Measurements from ENCODE around the gene TP53I13.

TP53I13 gene

DNA sequence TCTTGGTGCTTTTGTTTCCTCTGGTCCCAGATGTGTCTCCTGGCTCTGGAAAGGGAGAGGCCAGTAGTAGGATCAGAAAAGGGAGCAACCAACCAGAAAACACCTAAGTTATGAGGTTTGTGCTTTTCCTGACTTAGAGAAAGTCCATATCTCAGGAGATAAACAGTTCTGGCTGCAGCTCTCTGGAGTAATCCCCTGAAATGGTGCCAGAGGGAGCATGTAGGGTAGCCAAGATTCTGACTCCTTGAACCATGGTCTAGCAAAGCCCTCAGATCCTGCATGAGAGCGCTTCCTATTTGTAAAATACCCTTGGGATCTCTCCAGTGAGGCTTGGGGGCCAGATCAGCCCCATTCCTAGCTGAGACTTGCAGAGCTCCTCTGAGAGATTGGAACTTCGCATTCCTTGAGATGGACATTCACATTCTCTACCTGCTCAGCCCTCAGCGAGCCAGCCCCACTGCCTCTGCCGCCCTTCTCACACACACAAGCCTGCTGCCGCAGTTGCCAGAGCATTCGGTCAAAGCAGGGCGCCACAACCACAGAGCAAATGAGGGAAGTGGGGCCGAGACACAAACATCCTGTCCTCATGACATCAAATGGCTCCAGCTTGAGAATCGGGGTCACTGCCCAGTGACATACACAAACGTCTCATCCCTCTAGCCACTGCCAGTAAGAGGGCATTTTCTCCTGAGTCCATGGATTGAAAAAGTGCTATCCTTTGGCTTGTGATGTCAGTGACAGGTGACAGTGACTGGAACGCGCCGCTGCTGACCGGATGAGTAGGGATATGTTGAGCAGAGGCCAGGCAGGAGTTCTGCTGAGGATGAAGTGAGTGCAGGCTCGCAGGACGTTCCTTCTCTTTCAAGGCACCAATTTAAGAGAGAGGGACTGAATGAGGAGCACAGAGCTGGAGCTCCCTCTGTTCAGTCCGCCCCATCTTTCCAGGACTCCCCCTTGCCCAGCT is 6.7 kb upstream of the TP53I13 start:
- Mint-ChIP-seq H3K4me3 (peak overlapping the region; percentile 63), H3K9me3 (no peaks in the 10 kb centered on the region), H3K27me3 (no peaks in the 10 kb centered on the region), H3K36me3 (peaks cover 3% of the 10 kb centered on the region), H3K4me1 (peaks cover 53% of the 10 kb centered on the region), H3K27ac (peak overlapping the region; percentile 93)
- ATAC-seq (ENCODE audit: low read depth) (peak; percentile 35), DNase-seq (ENCODE audit: low spot score in 2 of 2) (peak in 1 of 2 donors; percentile 45)

GRCh38 chr17:29562615-29563014 is 5.9 kb upstream of the TP53I13 start:
- H3K4me3 Mint-ChIP-seq = peak overlapping the region; percentile 28
- H3K9me3 Mint-ChIP-seq = no peaks in the 10 kb centered on the region
- no peaks in the 10 kb centered on the region for H3K27me3 Mint-ChIP-seq
- H3K4me1 Mint-ChIP-seq = peaks cover 45% of the 10 kb centered on the region
- DNase-seq (ENCODE audit: low spot score in 2 of 2) = no peak
- no peak for ATAC-seq (ENCODE audit: low read depth)
- peak overlapping the region; percentile 93 for H3K27ac Mint-ChIP-seq
- H3K36me3 Mint-ChIP-seq = peaks cover 3% of the 10 kb centered on the region

DNA sequence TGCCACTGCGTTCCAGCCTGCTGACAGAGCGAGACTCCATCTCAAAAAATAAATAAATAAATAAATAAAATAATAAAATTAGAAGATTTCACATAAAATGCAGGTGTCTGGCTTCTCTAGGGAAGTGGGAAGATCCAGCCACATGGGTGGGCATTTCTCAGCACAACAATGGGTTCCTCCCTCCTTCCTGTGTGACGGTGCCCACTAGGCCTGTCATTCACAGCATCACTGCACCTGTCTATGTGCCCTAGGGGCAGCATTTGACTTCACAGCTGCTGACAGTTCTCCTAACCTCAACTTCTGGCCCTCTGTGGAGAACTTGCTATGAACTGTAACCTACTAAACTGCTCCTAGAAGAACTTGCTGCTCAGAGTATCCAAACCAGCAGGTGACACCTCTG is 4.7 kb upstream of the TP53I13 start:
- Mint-ChIP-seq H3K4me1 (peaks cover 39% of the 10 kb centered on the region), H3K4me3 (peak overlapping the region; percentile 18), H3K36me3 (peaks cover 3% of the 10 kb centered on the region), H3K27me3 (no peaks in the 10 kb centered on the region), H3K27ac (peak overlapping the region; percentile 73), H3K9me3 (no peaks in the 10 kb centered on the region)
- DNase-seq (ENCODE audit: low spot score in 2 of 2) = peak; percentile 38 to 41
- ATAC-seq (ENCODE audit: low read depth) = peak; percentile 34

- ATAC-seq (ENCODE audit: low read depth) (peak; percentile 6), DNase-seq (ENCODE audit: low spot score in 2 of 2) (no peak)
- Mint-ChIP-seq H3K27me3 (no peaks in the 10 kb centered on the region), H3K4me1 (peaks cover 32% of the 10 kb centered on the region), H3K36me3 (peaks cover 3% of the 10 kb centered on the region), H3K4me3 (peak overlapping the region; percentile 95), H3K9me3 (no peaks in the 10 kb centered on the region), H3K27ac (peak overlapping the region; percentile 84)
These were observed 2.6 kb upstream of the TP53I13 start for GRCh38 chr17:29565643-29566472.

DNA sequence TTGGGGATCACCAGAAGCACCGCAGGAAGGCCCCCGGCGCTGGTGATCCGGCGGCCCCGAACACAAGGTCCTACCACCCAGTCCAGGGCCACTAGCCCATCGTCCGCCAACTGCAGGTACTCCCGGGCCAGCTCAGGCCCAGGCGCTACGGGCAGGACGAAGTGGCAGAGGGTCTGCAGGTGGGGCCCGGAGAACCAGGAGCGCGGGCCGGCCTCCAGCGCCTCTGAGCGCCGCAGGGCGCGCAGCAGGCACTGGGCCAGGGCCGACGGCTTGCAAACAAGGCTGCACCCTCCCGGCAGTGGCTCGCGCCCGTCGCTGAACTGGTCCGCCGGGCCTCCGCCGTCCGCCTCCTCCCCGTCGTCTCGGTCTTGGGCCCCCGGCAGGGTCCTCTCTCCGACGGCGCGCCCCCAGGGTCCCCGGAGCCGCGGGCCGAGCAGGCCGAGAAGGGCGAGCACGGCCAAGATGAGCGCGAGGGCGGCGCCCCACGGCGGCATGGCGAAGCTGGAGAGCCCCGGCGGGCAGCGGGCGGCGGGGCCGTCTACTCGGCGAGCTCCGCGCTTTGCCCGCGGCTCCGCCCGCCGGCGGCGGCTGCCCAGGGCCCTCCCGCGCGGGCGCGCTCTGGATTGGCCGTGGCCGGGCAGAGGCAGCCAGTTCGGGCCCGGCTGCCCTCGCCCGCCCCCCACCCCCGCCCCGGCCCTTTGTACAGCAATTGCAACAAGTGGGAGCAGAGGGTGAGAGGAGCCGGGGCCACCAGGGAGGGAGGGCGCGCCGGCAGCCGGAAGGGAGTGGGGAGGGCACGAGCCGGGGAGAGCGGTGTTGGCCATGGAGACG is 1.8 kb upstream of the TP53I13 start, which contains the start of gene ABHD15:
Gene ABHD15, minus strand, starts transcription at position 565 of the 831 bp plus-strand sequence. Its CDS starts 71 bp downstream, at position 494.
- Mint-ChIP-seq H3K9me3 (no peaks in the 10 kb centered on the region), H3K27me3 (no peaks in the 10 kb centered on the region), H3K4me1 (peaks cover 31% of the 10 kb centered on the region), H3K4me3 (peak within 1 kb of the TSS; percentile 97), H3K27ac (peak within 1 kb of the TSS; percentile 91), H3K36me3 (peaks cover 3% of the 10 kb centered on the region)
- DNase-seq (ENCODE audit: low spot score in 2 of 2) (peak; percentile 54 to 76), ATAC-seq (ENCODE audit: low read depth) (peak; percentile 21)

DNA sequence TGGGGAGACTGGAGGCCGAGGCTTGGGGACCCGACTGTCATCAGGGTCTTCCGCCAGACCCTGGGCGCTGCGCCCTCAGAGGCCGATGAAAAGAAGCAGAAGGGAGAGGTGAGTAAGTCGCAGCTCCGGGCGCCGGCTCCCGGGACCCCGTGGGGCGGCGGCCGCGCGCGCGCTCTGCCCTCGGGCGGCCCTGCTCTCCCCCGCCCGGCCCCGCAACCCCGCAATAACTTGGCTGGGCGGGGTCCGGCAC is 1.3 kb upstream of the TP53I13 start:
- DNase-seq (ENCODE audit: low spot score in 2 of 2) (no peak), ATAC-seq (ENCODE audit: low read depth) (peak; percentile 9)
- Mint-ChIP-seq H3K27ac (peak overlapping the region; percentile 91), H3K27me3 (no peaks in the 10 kb centered on the region), H3K4me3 (peak overlapping the region; percentile 97), H3K9me3 (no peaks in the 10 kb centered on the region), H3K36me3 (no peaks in the 10 kb centered on the region), H3K4me1 (peaks cover 26% of the 10 kb centered on the region)

DNA sequence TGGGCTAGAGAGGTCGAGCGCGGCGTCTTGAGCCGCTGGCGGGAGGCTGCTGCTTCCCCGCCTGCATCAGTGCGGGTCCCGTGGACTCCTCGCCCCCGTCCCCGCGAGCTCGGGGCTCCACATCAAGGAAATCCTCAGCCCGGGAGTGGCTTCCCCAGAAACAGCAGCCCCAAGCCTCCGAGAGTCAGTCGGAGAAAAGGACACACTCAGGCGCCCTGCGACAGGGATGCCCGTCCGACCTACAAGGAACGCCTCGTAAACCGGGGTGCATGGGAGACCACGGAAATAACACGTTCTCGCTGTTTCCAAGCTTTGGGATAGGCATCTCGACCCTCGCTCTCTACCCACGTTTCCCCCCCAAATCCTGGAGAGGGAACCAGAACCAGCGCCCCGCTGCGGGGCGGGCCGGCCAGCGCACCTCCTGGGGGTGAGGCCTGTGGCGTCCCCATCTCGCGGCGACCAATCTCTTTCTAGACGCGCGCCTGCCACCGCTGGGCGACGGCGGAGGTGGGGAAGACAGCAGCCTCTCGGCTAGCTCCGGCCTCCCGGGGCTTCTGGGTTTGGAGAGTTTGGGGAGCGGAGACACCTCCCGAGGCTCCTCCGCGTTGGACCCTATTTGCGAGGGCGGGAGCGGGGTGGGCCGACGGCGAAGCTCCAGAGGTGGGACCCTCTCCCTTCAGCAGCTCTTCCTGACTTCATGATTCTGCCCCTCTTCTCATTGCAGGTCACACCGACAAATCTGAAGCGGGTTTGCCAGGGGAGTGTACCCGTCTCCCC is 759 bp upstream of the TP53I13 start:
- no peaks in the 10 kb centered on the region for H3K9me3 Mint-ChIP-seq
- H3K4me1 Mint-ChIP-seq = peaks cover 23% of the 10 kb centered on the region
- peak overlapping the region; percentile 97 for H3K4me3 Mint-ChIP-seq
- ATAC-seq (ENCODE audit: low read depth) (peak; percentile 67), DNase-seq (ENCODE audit: low spot score in 2 of 2) (peak; percentile 73 to 77)
- H3K36me3 Mint-ChIP-seq = no peaks in the 10 kb centered on the region
- H3K27ac Mint-ChIP-seq = peak overlapping the region; percentile 91
- no peaks in the 10 kb centered on the region for H3K27me3 Mint-ChIP-seq

DNA sequence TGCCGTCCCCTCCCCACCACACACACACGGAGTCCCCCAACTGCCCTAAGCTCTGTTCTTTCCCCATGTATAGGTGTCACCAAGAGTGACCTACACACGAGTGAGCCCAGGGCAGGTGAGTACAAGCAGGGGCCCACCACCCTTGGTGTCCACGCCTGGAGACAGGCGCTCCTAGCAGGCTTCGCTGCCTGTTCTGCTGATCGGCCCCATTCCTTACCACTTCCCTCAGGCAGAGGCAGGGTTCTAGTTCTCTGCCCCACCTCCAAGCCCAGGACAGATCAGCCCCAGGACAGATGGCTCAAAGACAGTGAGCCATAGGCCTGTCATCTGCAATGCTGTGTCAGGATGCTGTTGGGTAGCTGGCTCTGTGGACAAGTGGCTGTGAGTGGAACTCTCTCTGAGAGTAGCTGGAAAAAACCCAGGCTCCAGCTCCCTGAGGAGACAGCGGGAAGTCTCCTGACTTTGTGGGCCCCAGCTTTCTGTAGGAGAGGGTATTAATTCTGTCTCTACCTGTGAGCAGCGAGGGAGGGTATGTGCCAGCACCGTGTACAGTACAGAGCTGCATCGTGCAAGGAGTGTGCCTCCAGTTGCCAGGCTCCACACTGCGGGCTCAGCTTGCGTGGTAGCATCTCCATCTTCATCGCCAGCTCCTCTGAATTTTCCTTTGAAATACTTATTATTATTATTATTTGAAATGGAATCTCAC is 897 bp downstream of the TP53I13 start:
- Mint-ChIP-seq H3K27ac (peak overlapping the region; percentile 91), H3K36me3 (peaks cover 2% of the 10 kb centered on the region), H3K9me3 (no peaks in the 10 kb centered on the region), H3K4me1 (peaks cover 15% of the 10 kb centered on the region), H3K27me3 (no peaks in the 10 kb centered on the region), H3K4me3 (peak overlapping the region; percentile 79)
- DNase-seq (ENCODE audit: low spot score in 2 of 2) = peak in 1 of 2 donors; percentile 16
- no peak for ATAC-seq (ENCODE audit: low read depth)

DNA sequence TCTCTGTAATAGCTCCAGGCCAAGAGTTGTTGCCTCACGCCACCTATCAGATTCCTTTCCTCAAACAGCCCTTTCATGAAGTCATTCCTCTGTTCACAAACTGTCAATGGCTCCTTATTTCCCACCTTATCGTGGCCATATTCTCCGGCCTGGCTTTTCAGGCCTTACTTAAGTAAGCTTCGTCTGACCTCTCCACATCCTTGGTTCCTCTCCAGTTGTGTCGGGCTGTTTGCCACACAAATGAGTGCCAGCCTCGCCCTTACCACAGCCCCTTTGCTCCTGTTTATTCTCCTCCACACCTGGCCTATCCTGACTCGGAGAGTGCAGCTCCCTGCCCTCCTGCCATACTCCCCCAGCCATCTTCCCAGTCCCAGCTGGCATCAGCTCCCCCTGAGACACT is 2.0 kb downstream of the TP53I13 start:
- ATAC-seq (ENCODE audit: low read depth) (no peak), DNase-seq (ENCODE audit: low spot score in 2 of 2) (no peak)
- peak overlapping the region; percentile 66 for H3K4me3 Mint-ChIP-seq
- H3K27me3 Mint-ChIP-seq = no peaks in the 10 kb centered on the region
- peaks cover 20% of the 10 kb centered on the region for H3K4me1 Mint-ChIP-seq
- H3K27ac Mint-ChIP-seq = peak overlapping the region; percentile 15
- peaks cover 5% of the 10 kb centered on the region for H3K36me3 Mint-ChIP-seq
- H3K9me3 Mint-ChIP-seq = no peaks in the 10 kb centered on the region

GRCh38 chr17:29571486-29571882 is 3.0 kb downstream of the TP53I13 start:
- DNase-seq (ENCODE audit: low spot score in 2 of 2) = no peak
- no peaks in the 10 kb centered on the region for H3K27me3 Mint-ChIP-seq
- H3K27ac Mint-ChIP-seq = no peak overlapping the region
- H3K4me1 Mint-ChIP-seq = peaks cover 19% of the 10 kb centered on the region
- H3K9me3 Mint-ChIP-seq = no peaks in the 10 kb centered on the region
- ATAC-seq (ENCODE audit: low read depth) = no peak
- no peak overlapping the region for H3K4me3 Mint-ChIP-seq
- H3K36me3 Mint-ChIP-seq = peaks cover 5% of the 10 kb centered on the region

DNA sequence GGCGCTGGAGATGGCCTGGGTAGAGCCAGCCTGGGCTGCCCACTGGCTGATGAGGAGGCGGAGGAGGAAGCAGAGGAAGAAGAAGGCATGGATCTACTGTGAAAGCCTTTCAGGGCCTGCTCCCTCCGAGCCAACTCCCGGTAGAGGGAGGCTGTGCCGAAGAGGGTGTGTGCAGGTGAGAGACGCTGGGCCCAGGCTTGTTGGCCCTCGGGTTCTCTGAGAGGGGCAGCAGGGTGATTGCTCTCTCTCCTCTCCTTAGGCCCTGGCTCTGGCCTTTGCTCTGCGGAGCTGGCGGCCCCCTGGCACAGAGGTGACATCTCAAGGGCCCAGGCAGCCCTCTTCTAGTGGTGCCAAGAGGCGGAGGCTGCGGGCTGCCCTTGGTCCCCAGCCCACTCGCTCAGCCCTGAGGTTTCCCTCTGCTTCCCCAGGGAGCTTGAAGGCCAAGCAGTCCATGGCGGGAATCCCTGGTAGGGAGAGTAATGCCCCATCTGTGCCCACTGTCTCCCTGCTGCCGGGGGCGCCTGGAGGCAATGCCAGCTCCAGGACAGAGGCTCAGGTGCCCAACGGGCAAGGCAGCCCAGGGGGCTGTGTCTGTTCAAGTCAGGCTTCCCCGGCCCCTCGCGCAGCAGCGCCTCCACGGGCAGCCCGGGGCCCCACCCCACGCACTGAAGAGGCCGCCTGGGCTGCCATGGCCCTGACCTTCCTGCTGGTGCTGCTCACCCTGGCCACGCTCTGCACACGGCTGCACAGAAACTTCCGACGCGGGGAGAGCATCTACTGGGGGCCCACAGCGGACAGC is 3.6 kb downstream of the TP53I13 start:
- DNase-seq (ENCODE audit: low spot score in 2 of 2) (no peak), ATAC-seq (ENCODE audit: low read depth) (no peak)
- H3K4me3 Mint-ChIP-seq = no peak overlapping the region
- H3K27ac Mint-ChIP-seq = no peak overlapping the region
- no peaks in the 10 kb centered on the region for H3K9me3 Mint-ChIP-seq
- peaks cover 19% of the 10 kb centered on the region for H3K4me1 Mint-ChIP-seq
- no peaks in the 10 kb centered on the region for H3K27me3 Mint-ChIP-seq
- H3K36me3 Mint-ChIP-seq = peaks cover 5% of the 10 kb centered on the region

All from memory B cell (primary cell).